K562 (cell line): ENCODE results near the gene ZMYND8. TPM values are rescaled to one million over a fixed set of nuclear protein-coding genes. Genes with fewer than 3 reads are reported as not detected.

Experiments used
- ATAC-seq: fragments of 200-7000 bp; cut with Tn5 transposase; 3 replicates; pipeline ENCODE4 v1.9.1; 2020; ENCODE audit warnings: moderate library complexity
- BruUV-seq: library from RNA; stranded (reverse); fragments of 400-500 nt; replicated peaks from 2 replicates; lab custom pipeline; 2021; lab: Mats Ljungman, UMichigan
- CTCF ChIA-PET: fragments of 300-600 bp; formaldehyde crosslinking; extraction: SDS; loops from one replicate; lab custom pipeline; 2021; ENCODE audit warnings: low intra/inter-chr PET ratio; lab: Yijun Ruan, JAX
- POLR2A ChIA-PET: fragments of 300-600, 350-650 bp; sonication (Branson Sonifier 250); formaldehyde crosslinking; extraction: SDS; loops from one replicate; lab custom pipeline; 2021; ENCODE audit warnings: antibody characterized with exemption, inconsistent platforms; lab: Yijun Ruan, JAX
- DNase-seq, 4 experiments: peaks; one replicate each; pipeline versions ENCODE4 v3.0.0 to v3.0.0-alpha.2; 2011 to 2018; ENCODE audit warnings: low spot score in 3 of 4, mixed read lengths in 3 of 4; ENCODE audit errors: extremely low read depth in 1 of 4
- FAIRE-seq: peaks from 2 replicates; lab custom pipeline; 2011; peaks lifted over from hg19 to GRCh38; lab: Jason Lieb, UNC
- H2AFZ ChIP-seq: 2 replicates; pipeline ENCODE4 v1.6.0; 2011; ENCODE audit warnings: low read depth, low read length, control low read depth, inconsistent platforms
- H3K27ac ChIP-seq: fragments of 200-600 bp; 3 replicates; pipeline ENCODE4 v1.8.0; 2011; ENCODE audit warnings: low read depth, mild to moderate bottlenecking, control low read depth, inconsistent platforms, low read length, moderate library complexity, mixed read lengths; ENCODE audit errors: extremely low read depth
- H3K27me3 ChIP-seq, 2 experiments: fragments of 300-600 bp in 1 of 2; 2 replicates in 1 of 2; 3 replicates in 1 of 2; pipeline versions ENCODE4 v1.6.0 to v1.8.0; 2011; ENCODE audit warnings: inconsistent platforms in 2 of 2, low read length in 2 of 2, mild to moderate bottlenecking in 1 of 2, mixed read lengths in 1 of 2, moderate library complexity in 1 of 2; ENCODE audit not compliant: control insufficient read depth in 2 of 2, insufficient read depth in 2 of 2
- H3K36me3 ChIP-seq: fragments of 300-600 bp; 3 replicates; pipeline ENCODE4 v1.8.0; 2011; ENCODE audit warnings: mild to moderate bottlenecking, low read length, inconsistent platforms; ENCODE audit not compliant: control insufficient read depth, insufficient read depth
- H3K4me1 ChIP-seq, 2 experiments: fragments of 200-600 bp in 1 of 2; replicated peaks in 1 of 2; 2 replicates in 1 of 2; 3 replicates in 1 of 2; pipeline versions ENCODE4 v1.5.1 to v1.8.0; 2011; ENCODE audit warnings: inconsistent platforms in 2 of 2, low read length in 2 of 2, mild to moderate bottlenecking in 1 of 2, mixed read lengths in 1 of 2, moderate library complexity in 1 of 2; ENCODE audit not compliant: control insufficient read depth in 2 of 2, insufficient read depth in 2 of 2
- H3K4me2 ChIP-seq: 2 replicates; pipeline ENCODE4 v1.6.1; 2011; ENCODE audit warnings: low read length, control low read depth, inconsistent platforms, mixed read lengths; ENCODE audit not compliant: insufficient read depth
- H3K4me3 ChIP-seq: fragments of 200-600 bp; sonication (generic), shearing (Covaris generic); 2 replicates; pipeline ENCODE4 v1.5.1; 2016; ENCODE audit warnings: control low read depth, inconsistent platforms
- H3K79me2 ChIP-seq: fragments of 200-600 bp; 3 replicates; pipeline ENCODE4 v1.8.0; 2011; ENCODE audit warnings: low read length, inconsistent platforms; ENCODE audit not compliant: control insufficient read depth, insufficient read depth
- H3K9ac ChIP-seq, 2 experiments: 2 replicates each; pipeline versions ENCODE4 v1.6.0 to v1.6.1; 2011; ENCODE audit warnings: low read depth in 2 of 2, low read length in 2 of 2, control low read depth in 1 of 2, inconsistent platforms in 1 of 2, mild to moderate bottlenecking in 1 of 2, mixed read lengths in 1 of 2; ENCODE audit not compliant: insufficient read depth in 1 of 2
- H3K9me1 ChIP-seq: one replicate; pipeline ENCODE4 v1.6.0; 2011; ENCODE audit warnings: inconsistent platforms, mild to moderate bottlenecking, low read length, moderate library complexity; ENCODE audit not compliant: control insufficient read depth, insufficient read depth
- H3K9me3 ChIP-seq: replicated peaks from 2 replicates; pipeline ENCODE4 v1.5.1; 2011; ENCODE audit warnings: low read depth, low read length, inconsistent platforms; ENCODE audit not compliant: control insufficient read depth, insufficient read depth
- H4K20me1 ChIP-seq: replicated peaks from 2 replicates; pipeline ENCODE4 v1.6.1; 2011; ENCODE audit warnings: low read length, inconsistent platforms, mixed read lengths; ENCODE audit not compliant: control insufficient read depth, insufficient read depth
- ELK1 ChIP-seq: sonication (generic); formaldehyde crosslinking; IDR thresholded peaks from 2 replicates; pipeline ENCODE4 v1.8.1; 2022; ENCODE audit warnings: missing genetic modification reagents
- ETV1 ChIP-seq: fragments of 450-650 bp; conservative IDR thresholded peaks from 2 replicates; pipeline ENCODE4 v1.6.1; 2016; ENCODE audit warnings: missing genetic modification characterization, control low read depth, low read depth, missing compliant biosample characterization
- KLF10 ChIP-seq: fragments of 250-450 bp; sonication (Bioruptor Pico); IDR thresholded peaks from 2 replicates; pipeline ENCODE4 v1.6.1; 2021; ENCODE audit warnings: matching md5 sums
- PHB2 ChIP-seq: fragments of 450-650 bp; IDR thresholded peaks from 2 replicates; pipeline ENCODE4 v1.6.1; 2017; ENCODE audit warnings: low read depth
- RBM25 ChIP-seq: fragments of 200-400 bp; formaldehyde crosslinking; IDR thresholded peaks from 2 replicates; pipeline ENCODE4 v1.6.1; 2018; ENCODE audit warnings: low read length, low read depth, moderate library complexity; ENCODE audit not compliant: severe bottlenecking
- TEAD4 ChIP-seq, 2 experiments: sonication (generic) in 1 of 2; formaldehyde crosslinking in 1 of 2; IDR thresholded peaks; 2 replicates each; pipeline versions ENCODE4 v1.6.1 to v1.8.0; 2012 to 2022; ENCODE audit warnings: borderline replicate concordance in 1 of 2, inconsistent platforms in 1 of 2, low read length in 1 of 2, mild to moderate bottlenecking in 1 of 2, missing genetic modification reagents in 1 of 2
- ZBTB11 ChIP-seq, 3 experiments: fragments of 200-800 bp in 1 of 3; fragments of 250-450 bp in 1 of 3; fragments of 450-650 bp in 1 of 3; sonication (Bioruptor Pico) in 1 of 3; sonication (Bioruptor generic) in 1 of 3; formaldehyde crosslinking in 1 of 3; IDR thresholded peaks; 2 replicates each; pipeline versions ENCODE4 v1.6.1 to v1.8.0; 2016 to 2022; ENCODE audit warnings: mild to moderate bottlenecking in 2 of 3, missing genetic modification characterization in 2 of 3, missing compliant biosample characterization in 1 of 3, moderate library complexity in 1 of 3
- ZBTB12 ChIP-seq: fragments of 250-450 bp; sonication (Bioruptor Pico); IDR thresholded peaks from 2 replicates; pipeline ENCODE4 v1.4.0; 2020
- ZBTB34 ChIP-seq: fragments of 250-450 bp; sonication (Bioruptor Pico); IDR thresholded peaks from 2 replicates; pipeline ENCODE4 v1.8.0; 2021; ENCODE audit warnings: mild to moderate bottlenecking, moderate library complexity
- in situ Hi-C: fragments of 300-500 bp; cut with MboI; formaldehyde crosslinking; loops from 4 replicates; pipeline ENCODE4 v1.15.0; 2018; ENCODE audit warnings: inconsistent platforms, mixed read lengths
- intact Hi-C: fragments of 100-400 bp; cut with micrococcal nuclease; formaldehyde crosslinking; loops from 2 replicates; pipeline ENCODE4 v1.14.2; 2022
- polyA plus RNA-seq, 8 experiments: library from polyadenylated mRNA; depleted of rRNA in 4 of 8; stranded (reverse) in 5 of 8; unstranded in 3 of 8; fragments of >200 nt; fragmentation: Nextera tagmentation in 2 of 8; fragmentation: Illumina TruSeq in 1 of 8; extraction: Ambion mirVana in 2 of 8; extraction: Trizol in 1 of 8; gene quantifications; 2 replicates each; pipeline versions ENCODE4 v1.2.1 to v1.2.3, GENCODE V29; 2011 to 2014; ENCODE audit warnings: inconsistent platforms in 1 of 8, missing spikeins in 1 of 8
- total RNA-seq, 7 experiments: library from RNA; depleted of rRNA in 6 of 7; stranded (reverse); fragments of >200 nt in 6 of 7; fragmentation: Illumina TruSeq in 2 of 7; extraction: Trizol in 2 of 7; gene quantifications; 2 replicates each; pipeline versions ENCODE4 v1.2.1 to v1.2.3, GENCODE V29; 2011 to 2021; ENCODE audit warnings: low replicate concordance in 1 of 7

Gene ZMYND8
- total and polyA plus RNA-seq, 9 of the 15 experiments (the other 6 are each of a cell fraction or from before 2014, with no cell fraction given), result 31.8 to 148 (median 71.9) TPM

GRCh38 chr20:47181056-47181862, 175.2 kb downstream of the ZMYND8 start (continued):
- TF ChIP-seq ETV1 (tag) (peak; percentile 36; the same call in 1 of the 2 replicates), TEAD4 (IDR thresholded peaks at IDR 0.05; ENCODE audit: low read length) (peak; percentile 54), TEAD4 (CRISPR knock-in tag; IDR thresholded peaks at IDR 0.05; ENCODE audit: borderline replicate concordance) (no peak), PHB2 (no peak), RBM25 (no peak)

- Histone ChIP-seq H3K9ac (no peak overlapping the region), H3K9me1 (no peaks in the 10 kb centered on the region), H4K20me1 (no peaks in the 10 kb centered on the region), H2AFZ (no peak overlapping the region), H3K79me2 (no peaks in the 10 kb centered on the region), H3K27ac (no peak overlapping the region), H3K4me2 (no peak overlapping the region), H3K9me3 (peaks cover 4% of the 10 kb centered on the region), H3K27me3 (peaks cover 12 to 24% of the 10 kb centered on the region in 2 experiments), H3K4me1 (peaks cover 2 to 5% of the 10 kb centered on the region in 2 experiments; a peak in 3 of 5 replicates), H3K36me3 (no peaks in the 10 kb centered on the region), H3K4me3 (no peak overlapping the region)
- in situ Hi-C loops, result no loop called here
- BruUV-seq, result no TSS peak
- ChIA-PET CTCF (no interaction called here), POLR2A (no interaction called here)
- no peak for DNase-seq
- ATAC-seq, result no peak
- FAIRE-seq, result no peak
- intact Hi-C loops, result no loop called here
- TF ChIP-seq ZBTB11 (CRISPR knock-in tag; IDR thresholded peaks at IDR 0.05) (no peak), KLF10 (CRISPR knock-in tag) (no peak), ELK1 (CRISPR knock-in tag) (no peak), ZBTB34 (no peak), ZBTB12 (CRISPR knock-in tag) (no peak)
These were observed 177.2 kb downstream of the ZMYND8 start for GRCh38 chr20:47179267-47179666.
